K562 (cell line): ENCODE results near the gene MAN1A1. TPM values are rescaled to one million over a fixed set of nuclear protein-coding genes. Genes with fewer than 3 reads are reported as not detected.

Experiments used
- CHD4 ChIP-seq: fragments of 200-600 bp; sonication (generic); IDR thresholded peaks from 3 replicates; pipeline ENCODE4 v1.6.1; 2012; ENCODE audit warnings: low read depth, mild to moderate bottlenecking, mixed read lengths, low read length, inconsistent platforms; ENCODE audit not compliant: insufficient read depth, insufficient replicate concordance, poor library complexity, severe bottlenecking
- HIVEP1 ChIP-seq: fragments of 250-450 bp; sonication (Bioruptor Pico); IDR thresholded peaks from 2 replicates; pipeline ENCODE4 v1.4.0; 2020; ENCODE audit warnings: mild to moderate bottlenecking
- HMG20B ChIP-seq: fragments of 250-450 bp; sonication (Bioruptor Pico); IDR thresholded peaks from 2 replicates; pipeline ENCODE4 v1.5.0; 2021; ENCODE audit warnings: mild to moderate bottlenecking
- KDM5B ChIP-seq: fragments of 200-600 bp; sonication (generic); IDR thresholded peaks from 2 replicates; pipeline ENCODE4 v1.6.1; 2012; ENCODE audit warnings: low read depth, mild to moderate bottlenecking, moderate library complexity, low read length, control low read depth, inconsistent platforms; ENCODE audit not compliant: insufficient replicate concordance
- POLR3G ChIP-seq: IDR thresholded peaks from 2 replicates; pipeline ENCODE4 v1.6.1; 2011; ENCODE audit not compliant: insufficient read length, insufficient replicate concordance; ENCODE audit errors: extremely low read depth
- POU5F1 ChIP-seq: fragments of 150-350 bp; IDR thresholded peaks from 2 replicates; pipeline ENCODE4 v1.6.1; 2014; ENCODE audit warnings: borderline replicate concordance, low read length, low read depth, mild to moderate bottlenecking; ENCODE audit not compliant: partially characterized antibody
- RBM39 ChIP-seq: fragments of 200-400 bp; formaldehyde crosslinking; optimal IDR thresholded peaks from 2 replicates; pipeline ENCODE3; 2018; ENCODE audit warnings: low read depth, low read length
- RUNX1 ChIP-seq: sonication (generic); IDR thresholded peaks from 2 replicates; pipeline ENCODE4 v1.6.1; 2016; ENCODE audit warnings: antibody characterized with exemption, low read depth
- SIRT6 ChIP-seq: IDR thresholded peaks from one replicate; pipeline ENCODE4 v1.6.1; 2012; ENCODE audit warnings: low read depth, mild to moderate bottlenecking, control low read depth, inconsistent platforms, low read length, moderate library complexity
- ZNF3 ChIP-seq: fragments of 250-450 bp; sonication (Bioruptor Pico); IDR thresholded peaks from 2 replicates; pipeline ENCODE4 v1.5.0; 2021; ENCODE audit warnings: mild to moderate bottlenecking, moderate library complexity
- ZNF431 ChIP-seq: sonication (generic); formaldehyde crosslinking; IDR thresholded peaks from 2 replicates; pipeline ENCODE4 v1.8.0; 2022; ENCODE audit warnings: mild to moderate bottlenecking, missing genetic modification reagents
- ZNF507 ChIP-seq: conservative IDR thresholded peaks from 2 replicates; pipeline ENCODE4 v1.6.1; 2017; ENCODE audit warnings: missing genetic modification characterization, missing compliant biosample characterization
- ZNF77 ChIP-seq: fragments of 250-450 bp; sonication (Bioruptor Pico); IDR thresholded peaks from 2 replicates; pipeline ENCODE4 v1.5.0; 2020
- polyA plus RNA-seq, 8 experiments: library from polyadenylated mRNA; depleted of rRNA in 4 of 8; stranded (reverse) in 5 of 8; unstranded in 3 of 8; fragments of >200 nt; fragmentation: Nextera tagmentation in 2 of 8; fragmentation: Illumina TruSeq in 1 of 8; extraction: Ambion mirVana in 2 of 8; extraction: Trizol in 1 of 8; gene quantifications; 2 replicates each; pipeline versions ENCODE4 v1.2.1 to v1.2.3, GENCODE V29; 2011 to 2014; ENCODE audit warnings: inconsistent platforms in 1 of 8, missing spikeins in 1 of 8
- total RNA-seq, 7 experiments: library from RNA; depleted of rRNA in 6 of 7; stranded (reverse); fragments of >200 nt in 6 of 7; fragmentation: Illumina TruSeq in 2 of 7; extraction: Trizol in 2 of 7; gene quantifications; 2 replicates each; pipeline versions ENCODE4 v1.2.1 to v1.2.3, GENCODE V29; 2011 to 2021; ENCODE audit warnings: low replicate concordance in 1 of 7
- TF ChIP-seq, protein P1 (sequence below): fragments of 200-800 bp; sonication (Bioruptor generic); IDR thresholded peaks from 2 replicates; pipeline ENCODE4 v1.6.1; 2017; ENCODE audit warnings: missing genetic modification characterization, missing compliant biosample characterization
- TF ChIP-seq, protein P2 (sequence below), 2 experiments: fragments of 450-650 bp in 1 of 2; sonication (generic) in 1 of 2; formaldehyde crosslinking in 1 of 2; IDR thresholded peaks in 1 of 2; conservative IDR thresholded peaks in 1 of 2; 2 replicates each; pipeline versions ENCODE4 v1.6.1 to v1.8.1; 2016 to 2023; ENCODE audit warnings: mild to moderate bottlenecking in 2 of 2, moderate library complexity in 2 of 2, inconsistent platforms in 1 of 2, missing genetic modification reagents in 1 of 2
- TF ChIP-seq, protein P3 (sequence below): fragments of 250-450 bp; sonication (Bioruptor Pico); IDR thresholded peaks from 2 replicates; pipeline ENCODE4 v1.8.0; 2021; ENCODE audit warnings: mild to moderate bottlenecking, moderate library complexity
- TF ChIP-seq, protein P4 (sequence below): fragments of 450-650 bp; IDR thresholded peaks from 2 replicates; pipeline ENCODE4 v1.6.1; 2016; ENCODE audit warnings: borderline replicate concordance
- TF ChIP-seq, protein P5 (sequence below): fragments of 200-800 bp; sonication (Bioruptor generic); IDR thresholded peaks from 2 replicates; pipeline ENCODE4 v1.6.1; 2017; ENCODE audit warnings: missing genetic modification characterization, missing compliant biosample characterization

MAN1A1 gene
- total and polyA plus RNA-seq, 9 of the 15 experiments (the other 6 are each of a cell fraction or from before 2014, with no cell fraction given) = 24.5 to 78.4 (median 59.7) TPM

DNA sequence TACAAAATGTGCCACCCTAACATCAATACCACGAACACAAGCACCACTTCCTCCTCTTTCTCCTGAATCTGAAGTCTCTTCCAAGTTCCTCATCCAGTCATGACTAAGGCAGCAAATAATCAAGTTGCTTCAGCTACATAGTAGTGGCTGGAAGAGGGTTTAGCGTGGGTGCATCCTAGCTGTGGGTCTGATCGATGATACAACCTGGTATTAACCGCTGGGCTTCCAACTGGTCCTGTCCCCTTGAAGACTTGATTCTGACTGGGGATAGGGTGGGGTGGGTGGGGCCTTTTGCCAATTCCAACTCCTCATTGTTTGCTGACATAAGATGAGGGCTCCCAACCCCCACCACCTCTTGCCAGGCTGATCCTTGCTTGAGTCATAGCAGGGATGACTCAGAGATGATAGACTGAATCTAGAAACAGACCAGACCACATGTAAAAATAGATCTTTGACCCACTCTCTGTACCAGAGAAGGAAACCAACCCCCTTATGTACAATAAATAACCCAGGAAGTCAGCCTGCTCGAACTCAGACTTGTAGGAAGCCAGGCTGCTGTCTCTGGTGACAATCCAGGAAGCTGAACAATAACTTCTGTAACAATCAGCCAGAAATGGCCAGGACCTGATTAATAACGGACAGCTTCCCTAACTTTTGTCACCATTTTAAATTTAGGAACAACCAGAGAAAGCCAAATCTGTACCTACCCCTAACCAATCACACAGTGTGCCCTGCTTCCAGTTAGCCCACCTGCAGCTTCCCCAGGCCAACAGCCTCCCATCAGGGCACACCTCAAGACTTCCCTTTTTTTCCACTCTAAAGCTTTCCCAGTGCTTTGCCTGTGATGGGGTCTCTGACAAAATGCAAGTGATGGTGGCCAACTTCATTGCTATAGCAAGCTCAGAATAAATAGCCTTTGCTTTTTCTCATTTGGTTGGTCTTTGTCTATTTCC lies 202.2 kb downstream of the MAN1A1 start (continued):
- TF ChIP-seq, protein P1, sequence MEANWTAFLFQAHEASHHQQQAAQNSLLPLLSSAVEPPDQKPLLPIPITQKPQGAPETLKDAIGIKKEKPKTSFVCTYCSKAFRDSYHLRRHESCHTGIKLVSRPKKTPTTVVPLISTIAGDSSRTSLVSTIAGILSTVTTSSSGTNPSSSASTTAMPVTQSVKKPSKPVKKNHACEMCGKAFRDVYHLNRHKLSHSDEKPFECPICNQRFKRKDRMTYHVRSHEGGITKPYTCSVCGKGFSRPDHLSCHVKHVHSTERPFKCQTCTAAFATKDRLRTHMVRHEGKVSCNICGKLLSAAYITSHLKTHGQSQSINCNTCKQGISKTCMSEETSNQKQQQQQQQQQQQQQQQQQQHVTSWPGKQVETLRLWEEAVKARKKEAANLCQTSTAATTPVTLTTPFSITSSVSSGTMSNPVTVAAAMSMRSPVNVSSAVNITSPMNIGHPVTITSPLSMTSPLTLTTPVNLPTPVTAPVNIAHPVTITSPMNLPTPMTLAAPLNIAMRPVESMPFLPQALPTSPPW = peak; percentile 55
- TF ChIP-seq KDM5B (no peak), ZNF507 (tag) (no peak), POLR3G (no peak), ZNF431 (no peak), POU5F1 (no peak), HMG20B (no peak), CHD4 (no peak), ZNF77 (CRISPR knock-in tag) (no peak), SIRT6 (no peak), RUNX1 (no peak), ZNF3 (no peak), RBM39 (no peak), HIVEP1 (no peak)
- TF ChIP-seq, protein P2, sequence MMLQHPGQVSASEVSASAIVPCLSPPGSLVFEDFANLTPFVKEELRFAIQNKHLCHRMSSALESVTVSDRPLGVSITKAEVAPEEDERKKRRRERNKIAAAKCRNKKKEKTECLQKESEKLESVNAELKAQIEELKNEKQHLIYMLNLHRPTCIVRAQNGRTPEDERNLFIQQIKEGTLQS (IDR thresholded peaks at IDR 0.05) = peak; percentile 97
- TF ChIP-seq, protein P2 (CRISPR knock-in tag; conservative IDR thresholded peaks at IDR 0.05) = no peak; the same call in 1 of the 2 replicates
- TF ChIP-seq, protein P3, sequence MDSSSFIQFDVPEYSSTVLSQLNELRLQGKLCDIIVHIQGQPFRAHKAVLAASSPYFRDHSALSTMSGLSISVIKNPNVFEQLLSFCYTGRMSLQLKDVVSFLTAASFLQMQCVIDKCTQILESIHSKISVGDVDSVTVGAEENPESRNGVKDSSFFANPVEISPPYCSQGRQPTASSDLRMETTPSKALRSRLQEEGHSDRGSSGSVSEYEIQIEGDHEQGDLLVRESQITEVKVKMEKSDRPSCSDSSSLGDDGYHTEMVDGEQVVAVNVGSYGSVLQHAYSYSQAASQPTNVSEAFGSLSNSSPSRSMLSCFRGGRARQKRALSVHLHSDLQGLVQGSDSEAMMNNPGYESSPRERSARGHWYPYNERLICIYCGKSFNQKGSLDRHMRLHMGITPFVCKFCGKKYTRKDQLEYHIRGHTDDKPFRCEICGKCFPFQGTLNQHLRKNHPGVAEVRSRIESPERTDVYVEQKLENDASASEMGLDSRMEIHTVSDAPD (CRISPR knock-in tag) = no peak
- TF ChIP-seq, protein P4, sequence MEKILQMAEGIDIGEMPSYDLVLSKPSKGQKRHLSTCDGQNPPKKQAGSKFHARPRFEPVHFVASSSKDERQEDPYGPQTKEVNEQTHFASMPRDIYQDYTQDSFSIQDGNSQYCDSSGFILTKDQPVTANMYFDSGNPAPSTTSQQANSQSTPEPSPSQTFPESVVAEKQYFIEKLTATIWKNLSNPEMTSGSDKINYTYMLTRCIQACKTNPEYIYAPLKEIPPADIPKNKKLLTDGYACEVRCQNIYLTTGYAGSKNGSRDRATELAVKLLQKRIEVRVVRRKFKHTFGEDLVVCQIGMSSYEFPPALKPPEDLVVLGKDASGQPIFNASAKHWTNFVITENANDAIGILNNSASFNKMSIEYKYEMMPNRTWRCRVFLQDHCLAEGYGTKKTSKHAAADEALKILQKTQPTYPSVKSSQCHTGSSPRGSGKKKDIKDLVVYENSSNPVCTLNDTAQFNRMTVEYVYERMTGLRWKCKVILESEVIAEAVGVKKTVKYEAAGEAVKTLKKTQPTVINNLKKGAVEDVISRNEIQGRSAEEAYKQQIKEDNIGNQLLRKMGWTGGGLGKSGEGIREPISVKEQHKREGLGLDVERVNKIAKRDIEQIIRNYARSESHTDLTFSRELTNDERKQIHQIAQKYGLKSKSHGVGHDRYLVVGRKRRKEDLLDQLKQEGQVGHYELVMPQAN = no peak
- TF ChIP-seq, protein P5, sequence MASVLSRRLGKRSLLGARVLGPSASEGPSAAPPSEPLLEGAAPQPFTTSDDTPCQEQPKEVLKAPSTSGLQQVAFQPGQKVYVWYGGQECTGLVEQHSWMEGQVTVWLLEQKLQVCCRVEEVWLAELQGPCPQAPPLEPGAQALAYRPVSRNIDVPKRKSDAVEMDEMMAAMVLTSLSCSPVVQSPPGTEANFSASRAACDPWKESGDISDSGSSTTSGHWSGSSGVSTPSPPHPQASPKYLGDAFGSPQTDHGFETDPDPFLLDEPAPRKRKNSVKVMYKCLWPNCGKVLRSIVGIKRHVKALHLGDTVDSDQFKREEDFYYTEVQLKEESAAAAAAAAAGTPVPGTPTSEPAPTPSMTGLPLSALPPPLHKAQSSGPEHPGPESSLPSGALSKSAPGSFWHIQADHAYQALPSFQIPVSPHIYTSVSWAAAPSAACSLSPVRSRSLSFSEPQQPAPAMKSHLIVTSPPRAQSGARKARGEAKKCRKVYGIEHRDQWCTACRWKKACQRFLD = no peak
